CD14-positive monocyte (primary cell): ENCODE measurements around the gene CEP112. TPM values are rescaled to one million over a fixed set of nuclear protein-coding genes. Genes with fewer than 3 reads are reported as not detected.
A peak's percentile ranks its signal among the peaks of the same experiment; 100 is the strongest.
"Not testable (repeated sequence)": the region's sequence is repeated elsewhere in the genome, so short reads cannot be mapped to it uniquely, and the experiment has no call there.

Experiments
- DNase-seq, 3 donors: peaks; one replicate each; pipeline ENCODE4 v3.0.0-alpha.2; 2011 to 2022
- H2AFZ ChIP-seq: 2 replicates; pipeline ENCODE4 v1.6.0; 2012; ENCODE audit warnings: mild to moderate bottlenecking, low read depth, low read length, inconsistent platforms; ENCODE audit not compliant: insufficient read depth, poor library complexity, severe bottlenecking
- H3K27ac ChIP-seq, 2 donors: 1 replicate in 1 of 2; 2 replicates in 1 of 2; pipeline ENCODE4 v1.5.1; 2012 to 2013; ENCODE audit warnings: low read length in 2 of 2, control low read depth in 1 of 2, inconsistent platforms in 1 of 2, low read depth in 1 of 2, mild to moderate bottlenecking in 1 of 2
- H3K27me3 ChIP-seq, 2 donors: one replicate each; pipeline versions ENCODE4 v1.6.0 to v1.6.1; 2011 to 2013; ENCODE audit warnings: low read length in 2 of 2; ENCODE audit not compliant: control insufficient read depth in 2 of 2, insufficient read depth in 2 of 2
- H3K36me3 ChIP-seq, 2 donors: replicated peaks in 1 of 2; 1 replicate in 1 of 2; 2 replicates in 1 of 2; pipeline versions ENCODE4 v1.5.1 to v1.6.1; 2012 to 2013; ENCODE audit warnings: low read length in 2 of 2, control low read depth in 1 of 2, inconsistent platforms in 1 of 2, mild to moderate bottlenecking in 1 of 2; ENCODE audit not compliant: insufficient read depth in 2 of 2, control insufficient read depth in 1 of 2
- H3K4me1 ChIP-seq, 2 donors: 1 replicate in 1 of 2; 2 replicates in 1 of 2; pipeline versions ENCODE4 v1.5.1 to v1.6.1; 2012 to 2013; ENCODE audit warnings: low read length in 2 of 2, control low read depth in 1 of 2, inconsistent platforms in 1 of 2, mild to moderate bottlenecking in 1 of 2, moderate library complexity in 1 of 2; ENCODE audit not compliant: insufficient read depth in 2 of 2, control insufficient read depth in 1 of 2
- H3K4me2 ChIP-seq: replicated peaks from 2 replicates; pipeline ENCODE3; 2012; ENCODE audit warnings: low read length, moderate library complexity, mild to moderate bottlenecking; ENCODE audit not compliant: poor library complexity, severe bottlenecking; ENCODE audit errors: extremely low read depth
- H3K4me3 ChIP-seq, 3 experiments: fragments of 200-600 bp in 1 of 3; sonication (generic) in 1 of 3; replicated peaks in 1 of 3; 1 replicate in 2 of 3; 2 replicates in 1 of 3; pipeline ENCODE4 v1.5.1; 2011 to 2013; ENCODE audit warnings: low read length in 3 of 3, mild to moderate bottlenecking in 3 of 3, control low read depth in 2 of 3, low read depth in 2 of 3, inconsistent platforms in 1 of 3, moderate library complexity in 1 of 3
- H3K79me2 ChIP-seq: 2 replicates; pipeline ENCODE4 v1.6.0; 2012; ENCODE audit warnings: mild to moderate bottlenecking, control low read depth, inconsistent platforms, low read length, moderate library complexity; ENCODE audit not compliant: insufficient read depth
- H3K9ac ChIP-seq: 2 replicates; pipeline ENCODE4 v1.6.0; 2017; ENCODE audit warnings: low read length, mild to moderate bottlenecking; ENCODE audit not compliant: insufficient read depth, poor library complexity, severe bottlenecking
- H3K9me3 ChIP-seq, 2 donors: replicated peaks in 1 of 2; 1 replicate in 1 of 2; 2 replicates in 1 of 2; pipeline versions ENCODE4 v1.5.1 to v1.6.1; 2012 to 2013; ENCODE audit warnings: low read length in 2 of 2, control low read depth in 1 of 2; ENCODE audit not compliant: control insufficient read depth in 1 of 2, insufficient read depth in 1 of 2
- H4K20me1 ChIP-seq: 2 replicates; pipeline ENCODE4 v1.6.0; 2012; ENCODE audit warnings: mild to moderate bottlenecking, low read length, control low read depth, moderate library complexity; ENCODE audit not compliant: insufficient read depth
- H3K27ac Mint-ChIP-seq, 7 donors: one replicate each; pipeline ENCODE4 v1.8.0; 2020; ENCODE audit warnings: mild to moderate bottlenecking in 7 of 7, mixed read lengths in 7 of 7, moderate library complexity in 6 of 7, inconsistent platforms in 2 of 7
- H3K27me3 Mint-ChIP-seq, 3 donors: one replicate each; pipeline ENCODE4 v1.8.0; 2021 to 2022; ENCODE audit warnings: low read depth in 3 of 3, mild to moderate bottlenecking in 3 of 3, mixed read lengths in 3 of 3, moderate library complexity in 3 of 3, inconsistent platforms in 1 of 3
- H3K36me3 Mint-ChIP-seq, 2 donors: one replicate each; pipeline ENCODE4 v1.8.0; 2020; ENCODE audit warnings: mixed read lengths in 2 of 2, inconsistent platforms in 1 of 2, mild to moderate bottlenecking in 1 of 2
- H3K4me1 Mint-ChIP-seq: one replicate; pipeline ENCODE4 v1.8.0; 2020; ENCODE audit warnings: mild to moderate bottlenecking, mixed read lengths
- H3K4me3 Mint-ChIP-seq, 2 donors: one replicate each; pipeline ENCODE4 v1.8.0; 2020; ENCODE audit warnings: mild to moderate bottlenecking in 2 of 2, mixed read lengths in 2 of 2, moderate library complexity in 1 of 2
- H3K9me3 Mint-ChIP-seq, 7 donors: one replicate each; pipeline ENCODE4 v1.8.0; 2020 to 2022; ENCODE audit warnings: mixed read lengths in 7 of 7, mild to moderate bottlenecking in 6 of 7, moderate library complexity in 6 of 7, inconsistent platforms in 2 of 7
- WGBS: methylation state at CpG from one replicate; pipeline ENCODE4 v1.1.5; 2013; ENCODE audit warnings: missing lambda C conversion rate; ENCODE audit not compliant: insufficient coverage; 5-methylcytosine and 5-hydroxymethylcytosine counted together
- intact Hi-C, 2 donors: fragments of 100-400 bp; cut with micrococcal nuclease; formaldehyde crosslinking; loops; one replicate each; pipeline versions ENCODE4 v1.15.0 to v1.15.1; 2023
- polyA plus RNA-seq, 3 donors: library from polyadenylated mRNA; depleted of rRNA in 1 of 3; unstranded in 2 of 3; stranded (reverse) in 1 of 3; fragments of 300-500 nt in 2 of 3; fragments of >200 nt in 1 of 3; fragmentation: Illumina TruSeq in 2 of 3; gene quantifications; 1 replicate in 2 of 3; 2 replicates in 1 of 3; pipeline ENCODE4 v1.2.3, GENCODE V29; 2012 to 2021
- TF ChIP-seq, protein P1 (sequence below): fragments of 200-600 bp; IDR thresholded peaks from one replicate; pipeline ENCODE4 v1.8.0; 2022; ENCODE audit warnings: antibody characterized with exemption, mild to moderate bottlenecking

The CEP112 gene
- polyA plus RNA-seq, 3 donors = 0.10 TPM; not detected in 2

DNA sequence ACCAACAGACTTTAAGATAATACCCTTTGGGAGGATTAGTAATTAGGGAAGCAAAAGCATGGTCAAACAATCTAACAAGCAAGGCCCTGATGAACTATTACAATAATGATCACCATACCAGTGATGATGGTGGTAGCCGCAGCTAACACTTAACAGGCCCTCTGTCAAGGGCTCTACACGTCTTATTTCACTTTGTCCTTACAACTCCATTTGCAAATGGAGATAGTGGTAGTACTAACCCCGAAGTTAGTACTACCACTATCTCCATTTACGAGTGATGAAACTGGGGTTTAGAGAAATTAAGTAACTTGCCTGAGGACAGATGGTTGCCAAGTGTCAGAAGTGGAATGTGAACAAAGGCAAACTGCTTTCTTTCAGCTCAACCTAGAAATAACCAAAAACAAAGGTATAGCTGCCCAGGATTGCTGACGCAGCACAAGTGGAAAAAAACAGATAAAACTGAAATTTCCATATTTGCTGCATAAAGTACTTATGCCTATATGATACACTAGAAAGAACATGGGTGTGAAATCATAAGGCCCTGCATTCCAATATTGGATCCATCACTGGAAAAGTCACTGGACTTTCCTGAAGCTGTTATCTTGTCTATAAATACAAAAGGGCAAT, 24.6 kb downstream of the CEP112 start:
- Histone ChIP-seq H3K9ac (no peak overlapping the region), H3K4me3 (no peak overlapping the region), H3K4me1 (no peaks in the 10 kb centered on the region), H4K20me1 (no peaks in the 10 kb centered on the region), H3K79me2 (no peaks in the 10 kb centered on the region), H3K36me3 (no peaks in the 10 kb centered on the region), H3K9me3 (no peaks in the 10 kb centered on the region), H3K4me2 (no peak overlapping the region), H3K27me3 (no peaks in the 10 kb centered on the region), H2AFZ (no peak overlapping the region), H3K27ac (no peak overlapping the region)
- WGBS = no CpG with 5 or more reads among the region's 5 CpGs
- Mint-ChIP-seq H3K36me3 (no peaks in the 10 kb centered on the region), H3K4me1 (no peaks in the 10 kb centered on the region), H3K27me3 (peaks cover 0 to 2% (median 2%) of the 10 kb centered on the region in 3 donors), H3K9me3 (no peaks in the 10 kb centered on the region), H3K27ac (no peak overlapping the region), H3K4me3 (no peak overlapping the region)
- TF ChIP-seq, protein P1, sequence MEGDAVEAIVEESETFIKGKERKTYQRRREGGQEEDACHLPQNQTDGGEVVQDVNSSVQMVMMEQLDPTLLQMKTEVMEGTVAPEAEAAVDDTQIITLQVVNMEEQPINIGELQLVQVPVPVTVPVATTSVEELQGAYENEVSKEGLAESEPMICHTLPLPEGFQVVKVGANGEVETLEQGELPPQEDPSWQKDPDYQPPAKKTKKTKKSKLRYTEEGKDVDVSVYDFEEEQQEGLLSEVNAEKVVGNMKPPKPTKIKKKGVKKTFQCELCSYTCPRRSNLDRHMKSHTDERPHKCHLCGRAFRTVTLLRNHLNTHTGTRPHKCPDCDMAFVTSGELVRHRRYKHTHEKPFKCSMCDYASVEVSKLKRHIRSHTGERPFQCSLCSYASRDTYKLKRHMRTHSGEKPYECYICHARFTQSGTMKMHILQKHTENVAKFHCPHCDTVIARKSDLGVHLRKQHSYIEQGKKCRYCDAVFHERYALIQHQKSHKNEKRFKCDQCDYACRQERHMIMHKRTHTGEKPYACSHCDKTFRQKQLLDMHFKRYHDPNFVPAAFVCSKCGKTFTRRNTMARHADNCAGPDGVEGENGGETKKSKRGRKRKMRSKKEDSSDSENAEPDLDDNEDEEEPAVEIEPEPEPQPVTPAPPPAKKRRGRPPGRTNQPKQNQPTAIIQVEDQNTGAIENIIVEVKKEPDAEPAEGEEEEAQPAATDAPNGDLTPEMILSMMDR = no peak
- intact Hi-C loops = no loop called here
- no peak for DNase-seq

DNA sequence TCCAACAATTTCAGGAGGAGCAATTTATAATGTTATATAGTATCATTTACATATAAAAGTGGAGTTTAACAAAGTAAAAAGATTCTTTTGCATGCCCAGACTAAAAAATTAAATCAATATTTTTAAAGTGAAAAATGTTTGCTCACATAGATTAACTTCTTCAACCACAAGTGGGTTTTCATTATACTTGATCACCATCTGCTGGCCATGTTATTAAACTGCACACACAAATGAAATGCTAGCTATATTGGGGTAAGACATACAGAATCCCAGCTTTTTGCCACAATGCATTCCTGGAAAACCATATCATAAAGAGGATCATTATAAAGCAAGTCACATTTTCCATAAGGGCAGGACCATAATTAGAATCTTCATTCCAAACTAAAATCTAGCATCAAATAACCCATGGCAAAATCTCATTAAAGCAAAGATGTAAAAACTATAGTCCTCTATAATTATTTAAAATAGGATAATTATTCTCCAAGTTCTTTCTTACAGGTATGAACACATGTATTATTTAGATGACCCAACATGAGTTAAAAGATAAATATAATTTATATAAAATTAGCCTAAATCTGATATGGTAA, 26.3 kb downstream of the CEP112 start:
- Histone ChIP-seq H3K9me3 (no peaks in the 10 kb centered on the region), H4K20me1 (no peaks in the 10 kb centered on the region), H3K79me2 (no peaks in the 10 kb centered on the region), H3K36me3 (no peaks in the 10 kb centered on the region), H3K27ac (no peak overlapping the region), H2AFZ (no peak overlapping the region), H3K9ac (no peak overlapping the region), H3K4me2 (no peak overlapping the region), H3K4me3 (no peak overlapping the region), H3K27me3 (no peaks in the 10 kb centered on the region), H3K4me1 (no peaks in the 10 kb centered on the region)
- Mint-ChIP-seq H3K4me1 (no peaks in the 10 kb centered on the region), H3K27me3 (peaks cover 0 to 1% (median 1%) of the 10 kb centered on the region in 3 donors), H3K36me3 (no peaks in the 10 kb centered on the region), H3K4me3 (no peak overlapping the region), H3K9me3 (peaks cover 0 to 1% (median 0%) of the 10 kb centered on the region in 7 donors), H3K27ac (no peak overlapping the region)
- DNase-seq = peak in 1 of 3 donors; percentile 1
- intact Hi-C loops = no loop called here
- TF ChIP-seq, protein P1 = peak; percentile 64

DNA sequence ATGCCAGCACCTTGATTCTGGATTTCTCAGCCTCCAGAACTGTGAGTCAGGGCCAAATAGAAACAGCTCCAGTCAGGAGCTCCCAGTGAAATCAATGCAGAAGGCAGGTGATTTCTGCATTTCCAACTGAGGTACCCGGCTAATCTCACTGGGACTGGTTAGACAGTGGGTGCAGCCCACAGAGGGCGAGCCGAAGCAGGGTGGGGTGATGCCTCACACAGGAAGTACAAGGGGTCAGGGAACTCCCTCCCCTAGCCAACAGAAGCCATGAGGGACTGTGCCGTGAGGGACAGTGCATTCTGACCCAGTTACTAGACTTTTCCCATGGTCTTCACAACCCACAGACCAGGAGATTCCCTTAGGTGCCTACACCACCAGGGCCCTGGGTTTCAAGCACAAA, 36.9 kb downstream of the CEP112 start:
- H3K27me3 Mint-ChIP-seq, H3K9ac ChIP-seq, H3K36me3 ChIP-seq, H3K79me2 ChIP-seq, H3K4me2 ChIP-seq, H3K27ac ChIP-seq, H3K4me3 Mint-ChIP-seq, H3K27ac Mint-ChIP-seq, H3K4me1 Mint-ChIP-seq, H3K4me3 ChIP-seq, H3K9me3 ChIP-seq, DNase-seq, H3K36me3 Mint-ChIP-seq, H3K27me3 ChIP-seq, H2AFZ ChIP-seq, intact Hi-C loops, H3K4me1 ChIP-seq, H4K20me1 ChIP-seq: not testable (repeated sequence)
- H3K9me3 Mint-ChIP-seq = peaks cover 10 to 21% (median 17%) of the 10 kb centered on the region in 7 donors
- WGBS = 100% methylated on average over 2 of the region's 4 CpGs
